DOHH2 (cell line): ENCODE measurements around the gene BNIP5.
"Not testable (repeated sequence)": the region's sequence is repeated elsewhere in the genome, so short reads cannot be mapped to it uniquely, and the experiment has no call there.

Source experiments
- H3F3A ChIP-seq: fragments of 200-600 bp; sonication (generic), shearing (Covaris generic); 2 replicates; pipeline ENCODE4 v1.6.0; 2016; ENCODE audit warnings: antibody characterized with exemption, mild to moderate bottlenecking; ENCODE audit not compliant: control insufficient read depth, insufficient read depth
- H3K27ac ChIP-seq: fragments of 200-600 bp; sonication (generic); 2 replicates; pipeline ENCODE4 v1.5.1; 2014; ENCODE audit warnings: low read depth, mild to moderate bottlenecking, low read length, moderate library complexity
- H3K27me3 ChIP-seq: fragments of 200-600 bp; sonication (generic); 2 replicates; pipeline ENCODE4 v1.6.1; 2014; ENCODE audit warnings: mild to moderate bottlenecking, low read length, mixed read lengths; ENCODE audit not compliant: control insufficient read depth
- H3K36me3 ChIP-seq: fragments of 200-600 bp; sonication (generic); 2 replicates; pipeline ENCODE4 v1.6.1; 2014; ENCODE audit warnings: mild to moderate bottlenecking, low read length, moderate library complexity, mixed read lengths; ENCODE audit not compliant: control insufficient read depth
- H3K4me1 ChIP-seq: fragments of 200-600 bp; sonication (generic); 2 replicates; pipeline ENCODE4 v1.6.1; 2014; ENCODE audit warnings: mild to moderate bottlenecking, low read length, mixed read lengths; ENCODE audit not compliant: control insufficient read depth
- H3K4me2 ChIP-seq: fragments of 200-600 bp; sonication (generic); 2 replicates; pipeline ENCODE4 v1.6.0; 2014; ENCODE audit warnings: mild to moderate bottlenecking, low read length, moderate library complexity
- H3K4me3 ChIP-seq: fragments of 200-600 bp; sonication (generic); 2 replicates; pipeline ENCODE4 v1.5.1; 2014; ENCODE audit warnings: mild to moderate bottlenecking, low read length, mixed read lengths
- H3K79me2 ChIP-seq: fragments of 200-600 bp; sonication (generic); 2 replicates; pipeline ENCODE4 v1.6.1; 2014; ENCODE audit warnings: mild to moderate bottlenecking, low read length, mixed read lengths; ENCODE audit not compliant: control insufficient read depth
- H3K9me2 ChIP-seq: fragments of 200-600 bp; sonication (generic); replicated peaks from 2 replicates; pipeline ENCODE4 v1.6.1; 2014; ENCODE audit warnings: mild to moderate bottlenecking, low read length, mixed read lengths; ENCODE audit not compliant: control insufficient read depth
- H3K9me3 ChIP-seq: fragments of 200-600 bp; sonication (generic); 2 replicates; pipeline ENCODE4 v1.6.1; 2014; ENCODE audit warnings: antibody characterized with exemption, low read length, mixed read lengths; ENCODE audit not compliant: control insufficient read depth, insufficient read depth
- H4K20me1 ChIP-seq: fragments of 200-600 bp; sonication (generic); 2 replicates; pipeline ENCODE4 v1.6.0; 2014; ENCODE audit warnings: low read depth, mild to moderate bottlenecking, antibody characterized with exemption, low read length, moderate library complexity; ENCODE audit not compliant: control insufficient read depth, insufficient read depth
- CTCF ChIP-seq: fragments of 200-600 bp; sonication (generic); IDR thresholded peaks from one replicate; pipeline ENCODE4 v1.5.1; 2014; ENCODE audit warnings: antibody characterized with exemption, mild to moderate bottlenecking, low read depth, low read length; ENCODE audit not compliant: poor library complexity, severe bottlenecking
- EZH2phosphoT487 ChIP-seq: fragments of 200-600 bp; sonication (generic); IDR thresholded peaks from 2 replicates; pipeline ENCODE4 v1.6.1; 2017; ENCODE audit warnings: borderline replicate concordance, mild to moderate bottlenecking, antibody characterized with exemption, low read length, moderate library complexity, mixed read lengths

Gene BNIP5

GRCh38 chr6:36340306-36340617, 3.6 kb upstream of the BNIP5 start:
- H3K27ac ChIP-seq = no peak overlapping the region
- H3K36me3 ChIP-seq = no peaks in the 10 kb centered on the region
- H3K4me1 ChIP-seq = peaks cover 13% of the 10 kb centered on the region
- no peaks in the 10 kb centered on the region for H3K79me2 ChIP-seq
- H4K20me1 ChIP-seq = no peaks in the 10 kb centered on the region
- no peak overlapping the region for H3K4me2 ChIP-seq
- TF ChIP-seq CTCF (no peak), EZH2phosphoT487 (no peak)
- H3K4me3 ChIP-seq = no peak overlapping the region
- no peaks in the 10 kb centered on the region for H3K9me3 ChIP-seq
- H3F3A ChIP-seq = no peaks in the 10 kb centered on the region
- H3K9me2 ChIP-seq = no peaks in the 10 kb centered on the region
- H3K27me3 ChIP-seq = peaks cover 45% of the 10 kb centered on the region

DNA sequence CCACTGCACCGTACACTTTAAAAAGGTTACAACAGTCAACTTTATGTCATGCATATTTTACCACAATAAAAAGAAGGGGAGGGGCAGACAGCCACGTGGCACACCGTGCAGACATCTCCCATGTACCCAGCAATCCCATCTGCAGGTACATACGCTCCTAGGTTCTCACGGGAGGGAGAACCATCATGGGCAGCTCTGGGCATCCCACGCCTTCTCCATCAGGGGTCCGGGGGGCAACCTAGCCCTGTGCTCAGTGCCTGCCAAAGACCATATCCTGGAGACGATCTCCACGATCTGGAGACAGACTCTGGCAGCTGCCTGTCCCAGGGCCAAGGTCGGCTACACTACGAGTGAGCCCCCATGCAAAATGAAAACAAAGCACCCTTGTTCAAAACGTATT, 2.5 kb upstream of the BNIP5 start:
- no peaks in the 10 kb centered on the region for H3K9me2 ChIP-seq
- no peak overlapping the region for H3K27ac ChIP-seq
- no peaks in the 10 kb centered on the region for H3F3A ChIP-seq
- H3K36me3 ChIP-seq = no peaks in the 10 kb centered on the region
- H3K79me2 ChIP-seq = no peaks in the 10 kb centered on the region
- peaks cover 17% of the 10 kb centered on the region for H3K4me1 ChIP-seq
- no peak for TF ChIP-seq CTCF
- TF ChIP-seq EZH2phosphoT487 = no peak
- no peaks in the 10 kb centered on the region for H3K9me3 ChIP-seq
- H3K4me3 ChIP-seq = no peak overlapping the region
- H4K20me1 ChIP-seq = no peaks in the 10 kb centered on the region
- peaks cover 56% of the 10 kb centered on the region for H3K27me3 ChIP-seq
- no peak overlapping the region for H3K4me2 ChIP-seq

GRCh38 chr6:36338223-36338622, 1.5 kb upstream of the BNIP5 start:
- not testable (repeated sequence) for H3K4me3 ChIP-seq, H3K27ac ChIP-seq, H3K79me2 ChIP-seq, H4K20me1 ChIP-seq, H3K9me3 ChIP-seq, H3K9me2 ChIP-seq, H3K36me3 ChIP-seq, H3K4me2 ChIP-seq, H3F3A ChIP-seq
- Histone ChIP-seq H3K27me3 (peaks cover 64% of the 10 kb centered on the region), H3K4me1 (peaks cover 17% of the 10 kb centered on the region)

- no peak for TF ChIP-seq EZH2phosphoT487
- no peak for TF ChIP-seq CTCF
- Histone ChIP-seq H3K27ac (no peak overlapping the region), H3K4me1 (peaks cover 17% of the 10 kb centered on the region), H3K4me3 (no peak overlapping the region), H3K9me2 (no peaks in the 10 kb centered on the region), H3K9me3 (no peaks in the 10 kb centered on the region), H3K79me2 (no peaks in the 10 kb centered on the region), H3K36me3 (no peaks in the 10 kb centered on the region), H3F3A (no peaks in the 10 kb centered on the region), H4K20me1 (no peaks in the 10 kb centered on the region), H3K27me3 (peaks cover 66% of the 10 kb centered on the region), H3K4me2 (no peak overlapping the region)
Measured at GRCh38 chr6:36337814-36338213, 1.1 kb upstream of the BNIP5 start.
